ENCODE results near the gene TNFAIP8L2. TPM values are rescaled to one million over a fixed set of nuclear protein-coding genes. Genes with fewer than 3 reads are reported as not detected.

The TNFAIP8L2 gene
- not detected in 2 replicates for total RNA-seq (2014; rRNA removed)
- 0.06 TPM for polyA plus RNA-seq (2012)

DNA sequence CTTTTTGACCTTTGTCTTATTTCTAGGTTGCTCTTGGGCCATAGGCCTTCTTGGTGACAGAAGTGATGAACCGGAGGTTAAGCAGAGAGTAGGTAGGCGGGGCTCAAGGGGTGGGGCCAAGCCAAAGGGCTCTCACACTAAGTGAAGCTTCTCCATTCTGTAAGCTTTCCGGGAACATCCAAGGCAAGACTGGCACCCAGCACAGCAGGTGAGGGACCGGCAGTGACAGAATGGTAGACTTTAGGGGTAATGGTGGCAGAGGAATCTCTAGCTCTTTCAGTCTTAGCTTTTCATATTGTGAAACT, at the start of gene TNFAIP8L2:
Gene TNFAIP8L2, plus strand, starts transcription at position 135 of the 305 bp plus-strand sequence. CDS start 2,049 bp downstream, outside the sequence.
- DNase-seq (ENCODE audit: low read depth), result no peak

DNA sequence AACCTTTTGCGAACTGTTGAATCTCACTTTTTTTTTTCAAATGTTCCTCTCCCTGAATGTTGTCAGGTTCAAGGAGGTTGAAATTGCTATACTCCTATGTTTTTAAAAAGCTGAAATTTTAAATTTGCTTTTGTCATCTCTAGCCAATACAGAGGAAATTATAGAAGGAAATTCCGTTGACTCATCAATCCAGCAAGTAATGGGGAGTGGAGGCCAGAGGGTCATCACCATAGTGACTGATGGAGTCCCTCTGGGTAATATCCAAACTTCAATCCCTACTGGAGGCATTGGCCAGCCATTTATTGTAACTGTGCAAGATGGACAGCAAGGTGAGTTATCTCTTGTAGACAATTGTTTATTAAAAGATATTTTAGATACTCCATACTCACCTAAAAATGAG, 49.6 kb upstream of the TNFAIP8L2 start:
- DNase-seq (ENCODE audit: low read depth), result peak; percentile 65

DNA sequence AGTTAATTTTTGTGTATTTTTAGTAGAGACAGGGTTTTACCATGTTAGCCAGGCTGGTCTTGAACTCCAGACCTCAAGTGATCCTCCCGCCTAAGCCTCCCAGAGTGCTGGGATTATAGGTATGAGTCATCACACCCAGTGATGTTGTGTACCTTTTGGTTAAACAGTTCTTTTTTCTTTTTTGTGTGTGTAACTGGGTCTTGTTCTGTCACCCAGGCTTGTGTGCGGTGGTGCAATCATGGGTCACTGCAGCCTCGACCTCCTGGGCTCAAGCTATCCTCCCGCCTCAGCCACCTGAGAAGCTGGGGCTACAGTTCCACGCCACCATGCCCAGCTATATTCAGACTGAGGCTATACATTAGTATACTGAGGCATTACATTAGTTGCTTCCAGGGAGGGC, 48.1 kb upstream of the TNFAIP8L2 start:
- DNase-seq (ENCODE audit: low read depth), result peak; percentile 8

DNA sequence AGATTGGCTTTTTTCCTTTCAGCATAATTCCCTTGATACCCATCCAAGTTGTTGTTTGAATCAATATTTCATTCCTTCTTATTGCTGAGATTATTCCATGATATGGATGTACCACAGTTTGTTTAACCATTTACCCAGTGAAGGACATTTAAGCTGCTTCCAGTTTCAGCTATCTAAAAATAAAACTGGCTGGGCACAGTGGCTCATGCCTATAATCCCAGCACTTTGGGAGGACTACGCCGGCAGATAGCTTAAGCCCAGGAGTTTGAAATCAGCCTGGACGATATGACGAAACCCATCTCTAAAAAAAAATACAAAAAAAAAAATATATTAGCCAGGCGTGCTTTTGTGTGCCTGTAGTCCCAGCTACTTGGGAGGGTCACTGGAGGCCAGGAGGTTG, 42.6 kb upstream of the TNFAIP8L2 start:
- no peak for DNase-seq (ENCODE audit: low read depth)

DNA sequence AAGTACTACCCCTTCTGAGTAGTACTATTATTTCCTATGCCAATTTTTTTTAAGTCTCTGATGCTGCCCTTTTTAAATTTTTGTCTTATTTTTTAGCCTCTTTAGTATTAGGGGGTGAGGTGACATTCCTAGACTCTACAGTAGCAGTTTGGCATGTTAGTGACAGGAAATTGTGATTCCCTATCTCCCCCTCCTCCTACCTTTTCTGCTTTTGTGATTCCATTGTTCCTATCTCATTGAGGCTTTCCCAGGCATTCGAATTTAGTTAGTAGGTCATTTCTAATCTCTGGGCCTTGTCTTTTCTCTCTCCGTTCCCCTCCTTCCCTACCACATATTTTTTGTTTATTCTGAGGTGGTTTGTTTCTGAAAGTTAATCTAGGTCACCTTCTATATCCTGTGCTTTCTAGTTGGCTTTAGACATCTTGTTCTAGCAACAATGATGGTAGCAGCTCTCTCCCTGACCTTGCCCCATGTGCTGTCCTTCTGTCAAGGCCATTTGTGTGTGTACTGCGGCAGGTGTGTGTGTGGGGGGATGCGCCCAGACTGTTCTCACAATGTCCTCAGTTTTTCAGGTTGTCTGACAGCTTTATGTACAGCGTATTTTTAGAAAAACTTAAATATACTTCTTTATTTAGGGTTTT, 31.6 kb upstream of the TNFAIP8L2 start:
- DNase-seq (ENCODE audit: low read depth), result no peak

DNA sequence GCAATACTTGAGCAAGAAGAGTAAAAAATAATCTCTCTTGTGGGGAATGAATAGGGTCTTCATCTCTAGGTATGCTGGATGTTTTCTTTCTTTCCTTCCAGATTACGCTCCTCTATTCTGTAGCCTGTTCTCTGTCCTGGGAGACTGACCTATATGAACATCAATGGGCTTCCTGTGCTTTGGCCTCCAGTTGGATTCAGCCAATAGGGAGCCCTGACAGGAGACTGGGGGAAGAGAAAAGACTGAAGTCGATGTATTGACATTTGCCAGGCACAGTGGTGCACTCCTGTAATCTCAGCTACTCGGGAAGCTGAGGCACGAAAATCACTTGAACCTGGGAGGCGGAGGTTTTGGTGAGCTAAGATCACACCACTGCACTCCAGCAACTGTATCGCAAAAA, 27.6 kb upstream of the TNFAIP8L2 start:
- no peak for DNase-seq (ENCODE audit: low read depth)

DNA sequence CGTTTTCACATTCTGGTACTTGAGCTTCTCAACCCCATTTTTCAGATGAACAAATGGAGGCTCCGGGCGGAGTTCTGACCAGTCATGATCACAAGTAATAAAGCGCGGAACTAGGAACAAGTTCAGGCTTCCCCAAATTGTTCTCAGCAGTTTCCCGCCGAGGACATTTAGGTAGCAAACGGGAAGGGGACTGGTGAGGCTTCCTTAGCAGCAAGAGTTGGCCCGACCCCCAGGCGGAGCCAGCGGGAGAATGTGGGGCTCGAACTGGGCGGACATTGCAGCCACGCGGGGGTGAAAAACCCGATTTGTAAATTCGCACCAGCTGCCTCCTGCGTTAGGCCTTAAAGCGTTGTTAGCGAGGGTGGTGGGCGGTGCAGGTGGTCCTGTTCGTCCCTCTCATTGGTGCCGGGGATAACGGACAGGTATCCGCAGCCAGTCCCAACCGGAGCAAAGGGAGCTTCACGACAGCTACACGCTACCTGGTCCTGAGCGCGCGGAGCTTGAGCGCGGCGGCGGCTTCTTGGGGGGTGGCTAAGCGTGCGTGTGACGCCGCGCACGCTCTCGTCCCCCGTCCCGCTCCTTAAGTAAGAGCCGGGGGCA, 25.4 kb upstream of the TNFAIP8L2 start:
- DNase-seq (ENCODE audit: low read depth), result no peak

DNA sequence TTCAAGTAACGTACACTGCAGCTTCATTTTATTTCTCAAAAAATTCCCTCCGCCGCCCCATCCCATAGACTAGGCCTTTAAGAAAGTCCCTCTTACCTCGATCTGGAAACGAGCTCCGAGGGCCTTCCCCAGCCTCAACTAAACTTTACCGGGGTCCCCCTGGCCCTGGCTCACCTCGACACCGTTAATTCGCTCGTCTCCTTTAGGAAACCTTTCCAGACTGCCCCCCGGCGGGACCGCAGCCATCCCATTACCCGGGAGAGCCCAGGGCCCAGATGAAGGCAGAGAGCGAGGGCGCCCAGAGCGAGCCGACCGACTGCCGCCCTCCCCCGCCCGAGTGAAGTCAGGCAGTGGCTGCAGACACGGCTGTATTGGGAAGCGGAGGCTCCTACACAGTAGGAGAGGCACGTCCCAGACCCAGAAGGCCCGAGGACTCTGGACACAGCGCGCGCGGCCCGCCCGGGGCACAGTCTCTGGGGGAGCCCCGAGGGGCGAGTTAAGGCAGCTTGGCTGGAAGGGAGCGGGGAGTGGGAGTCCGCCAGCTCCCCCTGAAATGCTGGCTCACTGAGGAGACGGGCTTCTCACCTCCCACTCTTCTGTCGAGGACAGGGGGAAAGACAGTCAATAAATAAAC, 24.6 kb upstream of the TNFAIP8L2 start:
- no peak for DNase-seq (ENCODE audit: low read depth)

DNA sequence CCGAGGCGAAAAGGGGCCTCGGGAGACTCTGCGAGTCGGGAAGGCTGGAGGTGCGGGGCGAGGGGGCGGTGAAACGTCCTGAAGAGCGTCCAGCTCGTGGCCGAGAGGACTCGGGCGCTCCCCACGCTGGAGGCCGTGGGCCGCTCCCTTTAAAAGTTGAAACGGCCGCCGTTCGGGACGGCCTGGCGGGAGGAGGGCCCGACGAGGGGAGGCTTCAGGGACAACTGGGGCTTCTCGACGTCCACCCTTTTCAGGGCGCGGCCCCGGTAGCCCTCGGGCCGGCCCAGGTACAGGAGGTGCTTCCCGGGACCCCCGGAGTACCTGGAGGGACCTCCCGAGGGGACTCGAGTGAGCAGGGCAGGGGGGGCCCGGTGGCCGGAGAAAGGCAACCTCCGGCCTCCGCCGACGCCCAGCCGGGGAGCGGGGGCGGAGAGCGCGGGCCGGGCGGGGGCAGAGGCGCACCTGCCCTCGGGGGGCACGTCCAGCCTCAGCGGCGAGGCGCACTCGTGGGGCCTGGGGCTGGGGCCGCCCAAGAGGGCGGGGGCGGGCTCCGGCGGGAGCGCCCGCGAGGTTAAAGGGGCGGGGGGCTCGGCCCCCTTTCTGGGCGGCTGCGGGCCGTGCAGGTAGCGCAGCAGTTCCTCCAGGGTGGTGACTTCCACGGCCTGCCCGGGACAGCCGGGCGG, 24.0 kb upstream of the TNFAIP8L2 start:
- DNase-seq (ENCODE audit: low read depth), result no peak

DNA sequence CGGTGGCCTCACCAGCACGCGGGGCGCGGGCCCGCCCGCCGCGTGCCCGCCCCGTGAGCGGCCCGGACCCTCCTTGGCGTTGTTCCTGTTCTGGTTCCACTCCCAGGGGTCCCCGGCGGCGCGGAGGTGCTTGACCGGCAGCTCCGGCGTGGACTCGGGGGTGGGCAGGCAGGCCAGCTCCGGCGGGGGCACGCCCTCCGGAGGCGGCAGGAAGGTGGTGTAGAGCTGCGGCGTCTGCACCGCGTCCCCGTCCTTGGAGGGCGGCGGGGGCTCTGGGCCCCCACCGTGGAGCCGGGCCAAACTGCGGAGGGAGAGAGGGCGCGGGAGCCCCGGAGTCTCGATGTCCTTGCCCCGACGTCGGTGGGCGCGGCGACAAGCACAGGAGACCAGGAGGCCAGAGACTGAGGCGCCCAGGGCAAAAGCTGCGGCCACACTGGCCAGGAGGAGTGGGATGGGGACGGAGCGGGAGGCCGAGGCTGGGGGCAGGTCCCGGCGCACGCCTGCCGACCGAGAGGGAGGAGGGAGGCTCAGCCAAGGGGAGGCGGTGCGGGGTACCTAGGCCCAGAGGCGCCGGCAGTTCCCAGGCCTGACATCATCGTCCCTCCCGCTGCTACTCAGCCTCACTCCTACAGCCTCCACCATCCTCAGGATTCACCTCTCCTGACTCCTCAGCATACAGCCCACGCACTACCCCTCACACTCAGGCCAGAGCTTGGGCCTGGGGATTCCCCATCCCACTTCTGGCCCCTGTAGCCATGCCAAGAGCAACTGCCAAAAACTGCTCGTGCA, 23.2 kb upstream of the TNFAIP8L2 start:
- no peak for DNase-seq (ENCODE audit: low read depth)

DNA sequence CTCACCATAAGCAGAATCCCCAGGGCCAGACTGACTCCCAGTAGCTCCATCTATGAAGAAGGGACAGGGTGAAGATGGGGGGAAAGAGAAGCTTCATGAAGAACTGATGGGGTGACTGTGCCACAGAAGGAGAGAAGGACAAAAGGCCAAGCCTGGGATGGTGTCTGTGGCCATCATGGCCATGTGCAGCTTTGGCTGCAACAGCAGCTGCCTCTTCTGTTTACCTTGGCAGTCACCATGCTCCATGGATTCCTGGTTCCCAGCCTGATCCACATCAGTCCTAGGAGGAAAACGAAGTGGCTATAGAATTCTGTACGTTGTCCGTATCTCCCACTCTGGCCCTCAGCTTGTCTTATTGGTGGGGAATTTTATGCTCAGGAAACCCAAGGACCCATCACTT, 22.1 kb upstream of the TNFAIP8L2 start:
- peak; percentile 17 for DNase-seq (ENCODE audit: low read depth)

DNA sequence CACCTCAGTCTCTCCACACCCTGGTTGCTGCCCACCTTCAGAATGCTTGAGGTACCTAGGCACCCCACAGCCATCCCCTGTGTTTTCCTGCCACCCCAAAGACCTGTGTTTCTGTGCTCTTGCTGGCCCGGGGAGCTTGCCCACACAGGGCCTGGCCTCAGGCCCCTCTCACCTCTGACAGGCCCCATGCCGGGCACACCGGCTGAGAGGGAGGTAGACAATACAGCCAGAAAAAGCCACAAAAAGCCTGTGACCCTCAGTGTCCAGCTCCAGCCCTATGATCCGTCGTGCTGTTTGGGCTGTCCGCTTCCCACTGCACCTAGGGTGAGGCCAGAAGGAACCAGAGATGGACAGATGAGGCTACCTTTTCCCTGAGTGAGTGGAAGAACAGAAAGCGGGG, 21.5 kb upstream of the TNFAIP8L2 start:
- DNase-seq (ENCODE audit: low read depth), result no peak

DNA sequence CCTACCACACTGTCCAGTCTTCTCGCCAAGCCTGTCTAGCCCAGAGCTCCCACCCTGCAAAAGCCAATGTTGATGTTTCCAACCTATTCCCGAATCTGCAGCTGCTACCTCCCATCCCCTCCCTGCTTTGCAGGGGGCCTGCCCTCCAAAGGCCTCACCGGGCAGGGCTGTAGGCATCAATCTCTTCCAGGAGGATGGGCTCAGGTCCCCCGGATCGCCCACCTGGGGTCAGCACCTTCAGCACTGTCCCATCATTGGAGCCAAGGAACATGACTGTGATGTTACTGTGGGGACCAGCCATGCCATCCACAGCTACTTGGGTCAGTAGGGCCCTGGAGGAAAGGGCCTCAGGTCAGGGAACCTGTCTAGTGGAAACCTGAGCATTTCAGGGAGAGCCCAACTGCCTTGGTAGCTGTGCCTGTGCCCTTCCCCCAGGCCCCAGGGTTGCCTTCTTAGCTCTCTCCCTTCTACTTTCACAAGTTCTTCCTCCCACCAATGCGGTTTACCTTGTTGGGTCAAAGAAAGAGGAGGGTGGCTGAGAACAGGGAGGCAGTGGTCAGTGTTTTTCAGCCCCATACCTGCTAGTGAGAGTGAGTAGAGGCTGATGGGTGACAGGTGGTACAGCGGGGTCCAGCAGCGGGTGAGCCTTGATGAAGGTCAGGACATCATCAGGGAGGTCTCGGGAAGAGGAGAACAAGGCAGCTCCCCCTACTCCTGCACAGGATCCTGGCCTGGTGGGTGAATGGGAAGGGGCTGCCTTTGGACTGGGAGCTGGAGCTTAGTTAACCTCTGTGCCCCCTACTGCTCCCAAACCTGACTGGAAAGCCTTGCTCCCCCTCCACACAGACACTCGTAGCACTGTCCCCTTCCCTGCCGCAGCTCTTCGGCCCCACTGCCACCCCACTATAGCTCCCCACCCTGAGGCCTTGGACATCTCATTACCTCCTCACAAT, 20.7 kb upstream of the TNFAIP8L2 start:
- no peak for DNase-seq (ENCODE audit: low read depth)

DNA sequence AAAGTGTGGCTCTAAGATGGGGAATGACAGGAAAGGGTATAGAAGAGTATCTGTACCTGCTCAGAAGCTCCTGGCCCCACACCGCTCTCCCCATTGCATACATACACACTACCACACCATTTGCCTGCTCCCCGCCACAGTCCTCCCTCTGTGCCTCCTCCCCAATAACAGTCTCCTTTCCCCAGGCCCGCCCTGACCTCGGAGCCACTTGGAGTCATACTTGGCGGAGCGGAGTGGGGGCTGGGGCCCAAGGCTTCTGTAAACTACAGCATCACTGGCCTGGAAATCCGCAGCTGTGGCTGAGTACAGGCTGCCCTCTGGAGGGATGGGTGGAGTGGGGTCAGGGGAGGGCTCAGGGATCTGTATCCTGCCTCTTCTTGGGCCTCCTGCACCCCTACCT, 18.7 kb upstream of the TNFAIP8L2 start:
- DNase-seq (ENCODE audit: low read depth), result no peak

DNA sequence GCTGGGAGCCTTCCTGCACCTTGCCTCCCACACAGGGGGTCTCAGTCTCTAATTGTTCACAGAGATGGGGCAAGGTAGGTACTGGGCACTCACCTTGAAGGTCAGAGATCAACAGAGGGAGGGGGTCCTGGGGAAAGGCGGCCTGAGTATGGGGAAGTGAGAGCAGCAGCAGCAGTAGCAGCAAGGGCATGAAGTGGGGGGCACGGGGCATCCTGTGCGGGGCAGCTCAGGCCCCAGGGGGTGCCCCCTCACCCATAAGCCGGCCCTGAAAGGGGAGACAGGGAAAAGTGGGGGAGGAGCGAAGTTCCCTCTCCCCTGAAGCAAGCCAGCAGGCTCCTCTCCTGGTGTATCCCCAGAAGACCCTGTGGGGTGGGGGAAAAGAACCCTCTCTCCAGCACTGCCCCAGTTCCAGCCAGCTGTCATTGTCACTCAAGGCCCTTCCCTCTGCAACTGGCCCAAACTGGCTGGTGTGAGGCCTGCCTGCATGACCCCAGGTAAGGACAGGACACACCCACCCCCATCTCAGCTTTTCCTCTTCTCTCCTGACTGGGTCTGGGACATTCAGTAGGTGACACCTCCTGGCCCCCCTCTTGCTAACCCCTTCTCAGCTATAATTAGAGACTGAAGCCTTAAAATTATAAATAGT, 13.9 kb upstream of the TNFAIP8L2 start:
- DNase-seq (ENCODE audit: low read depth), result peak; percentile 67

DNA sequence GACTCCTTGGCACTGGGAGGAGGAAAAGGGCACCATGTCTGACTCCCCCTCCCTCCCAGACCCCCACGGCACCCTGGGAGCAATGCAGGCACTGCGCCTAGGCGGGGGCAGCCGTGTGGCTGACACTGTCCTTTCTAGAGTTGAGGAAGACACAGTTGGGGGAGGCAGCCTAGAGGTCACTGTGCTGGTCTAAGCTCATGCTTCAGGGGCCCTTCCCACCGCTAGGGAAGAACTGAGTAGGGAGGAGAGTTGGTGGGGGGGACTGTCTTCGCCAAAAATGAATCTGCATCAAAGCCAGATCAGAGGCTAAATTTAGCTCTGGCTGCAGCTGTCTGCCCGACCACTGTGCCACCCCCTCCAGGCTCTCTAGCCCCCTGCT, 13.4 kb upstream of the TNFAIP8L2 start:
- DNase-seq (ENCODE audit: low read depth), result peak; percentile 22

DNA sequence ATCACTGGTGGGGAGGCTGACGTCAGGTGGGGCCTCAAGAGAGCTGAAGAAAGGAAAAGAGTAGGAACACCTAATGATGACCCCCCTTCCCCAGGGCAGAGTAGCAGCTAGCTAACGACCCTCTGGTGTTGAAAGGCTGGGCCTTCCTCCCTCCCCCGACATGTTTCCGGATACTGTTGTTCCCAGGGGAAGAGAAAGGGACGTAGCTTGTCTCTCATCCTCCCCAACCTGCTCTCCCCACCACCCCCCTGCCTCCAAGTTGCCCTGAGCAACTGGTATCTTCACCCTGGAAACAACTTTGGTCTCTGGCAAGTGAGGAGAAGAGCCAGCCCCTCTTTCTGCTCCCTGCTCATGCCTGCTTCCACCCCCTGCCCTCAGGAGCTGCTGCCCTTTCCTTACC, 12.5 kb upstream of the TNFAIP8L2 start:
- DNase-seq (ENCODE audit: low read depth), result no peak

DNA sequence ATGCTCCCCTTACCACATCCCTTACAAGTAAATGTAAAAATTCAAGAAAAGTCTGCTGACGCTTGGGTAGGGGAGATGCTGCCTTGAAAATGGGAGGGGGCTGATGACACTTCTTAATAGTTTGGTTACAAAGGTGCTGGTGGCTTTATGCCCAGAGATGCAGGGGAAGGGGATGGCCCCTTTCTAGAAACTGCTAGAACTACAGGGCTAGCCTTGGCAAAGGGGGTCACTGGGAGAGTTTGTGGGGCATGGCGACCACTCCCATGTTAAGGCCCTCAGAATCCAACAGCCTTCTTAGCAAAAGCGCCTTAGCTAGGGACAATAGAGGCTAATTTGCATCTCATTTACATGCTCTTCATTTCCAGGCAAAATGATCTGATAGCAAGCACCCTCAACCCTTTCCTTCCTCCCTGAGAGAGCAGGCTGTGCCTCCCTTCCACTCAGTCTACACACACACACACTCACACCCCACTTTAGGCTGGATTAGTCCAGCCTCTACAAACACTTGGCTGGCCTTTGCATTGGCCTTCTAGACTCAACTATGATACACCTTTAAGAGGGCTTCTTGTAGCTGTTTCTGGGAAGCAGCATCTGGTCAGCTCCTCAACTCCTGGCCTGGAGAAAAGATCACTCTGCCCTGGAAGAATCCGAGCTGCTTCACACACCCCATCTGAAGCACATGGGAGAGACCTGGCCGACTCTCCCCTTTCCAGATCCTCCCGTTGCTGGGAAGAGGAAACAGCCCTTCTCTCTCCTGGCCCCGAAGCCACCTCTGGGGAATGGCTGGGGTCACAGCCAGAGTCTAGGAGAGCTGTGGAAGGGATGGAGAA, 11.8 kb upstream of the TNFAIP8L2 start:
- DNase-seq (ENCODE audit: low read depth), result peak; percentile 10
